Measurements from ENCODE around the gene PPFIA1.

DNA sequence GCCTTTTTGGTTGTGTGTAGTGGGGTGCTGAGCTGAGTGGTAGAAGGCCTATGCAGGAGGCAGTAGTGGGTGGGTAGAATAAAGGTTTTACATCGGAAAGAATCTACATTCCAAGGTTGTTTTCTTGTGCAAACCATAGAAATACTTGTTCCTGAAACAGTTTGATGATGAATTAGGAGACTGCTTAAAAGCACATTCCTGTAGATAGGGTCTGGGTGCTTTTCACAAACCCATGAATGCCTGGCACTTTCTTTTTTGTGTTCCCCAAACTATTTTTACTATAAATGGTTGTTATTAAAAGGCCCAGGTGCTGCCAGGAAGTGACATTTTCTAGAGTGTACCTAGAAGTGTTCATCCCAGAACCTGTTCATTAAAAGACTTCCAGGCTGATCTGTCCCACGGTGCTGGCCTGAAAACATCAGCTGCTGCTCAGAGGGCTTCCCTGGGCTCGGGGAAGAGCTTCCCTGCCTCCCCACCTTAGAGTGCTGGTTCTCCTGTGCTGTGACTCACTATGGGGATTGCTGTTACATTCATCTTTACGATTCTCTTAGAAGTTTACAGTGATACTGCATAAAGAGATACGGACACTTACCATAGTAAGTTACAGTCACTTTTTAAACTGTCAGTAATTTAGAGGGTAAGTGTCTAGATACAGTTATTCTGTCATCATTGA lies 27.9 kb downstream of the PPFIA1 start:
- TF ChIP-seq, protein P1, sequence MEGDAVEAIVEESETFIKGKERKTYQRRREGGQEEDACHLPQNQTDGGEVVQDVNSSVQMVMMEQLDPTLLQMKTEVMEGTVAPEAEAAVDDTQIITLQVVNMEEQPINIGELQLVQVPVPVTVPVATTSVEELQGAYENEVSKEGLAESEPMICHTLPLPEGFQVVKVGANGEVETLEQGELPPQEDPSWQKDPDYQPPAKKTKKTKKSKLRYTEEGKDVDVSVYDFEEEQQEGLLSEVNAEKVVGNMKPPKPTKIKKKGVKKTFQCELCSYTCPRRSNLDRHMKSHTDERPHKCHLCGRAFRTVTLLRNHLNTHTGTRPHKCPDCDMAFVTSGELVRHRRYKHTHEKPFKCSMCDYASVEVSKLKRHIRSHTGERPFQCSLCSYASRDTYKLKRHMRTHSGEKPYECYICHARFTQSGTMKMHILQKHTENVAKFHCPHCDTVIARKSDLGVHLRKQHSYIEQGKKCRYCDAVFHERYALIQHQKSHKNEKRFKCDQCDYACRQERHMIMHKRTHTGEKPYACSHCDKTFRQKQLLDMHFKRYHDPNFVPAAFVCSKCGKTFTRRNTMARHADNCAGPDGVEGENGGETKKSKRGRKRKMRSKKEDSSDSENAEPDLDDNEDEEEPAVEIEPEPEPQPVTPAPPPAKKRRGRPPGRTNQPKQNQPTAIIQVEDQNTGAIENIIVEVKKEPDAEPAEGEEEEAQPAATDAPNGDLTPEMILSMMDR (conservative IDR thresholded peaks at IDR 0.05; ENCODE audit: low read depth, low read length): no peak
- TF ChIP-seq EZH2 (IDR thresholded peaks at IDR 0.05; ENCODE audit: borderline replicate concordance, low read depth, low read length, poor library complexity, severe bottlenecking): no peak

All from A673 (cell line).